H9 (cell line): ENCODE data around the gene IFT80. TPM values are rescaled to one million over a fixed set of nuclear protein-coding genes. Genes with fewer than 3 reads are reported as not detected.

Source experiments
- DNase-seq: peaks from one replicate; pipeline ENCODE4 v3.0.0-alpha.2; 2017
- H2AFZ ChIP-seq: one replicate; pipeline ENCODE4 v1.6.1; 2013; ENCODE audit warnings: mild to moderate bottlenecking, low read length, control low read depth, moderate library complexity
- H2AK5ac ChIP-seq: 2 replicates; pipeline ENCODE4 v1.6.1; 2013; ENCODE audit warnings: low read length, control low read depth, mixed read lengths; ENCODE audit not compliant: insufficient read length
- H2BK120ac ChIP-seq: one replicate; pipeline ENCODE4 v1.6.1; 2013; ENCODE audit warnings: low read depth, mild to moderate bottlenecking, low read length, control low read depth, inconsistent platforms; ENCODE audit not compliant: poor library complexity, severe bottlenecking
- H2BK12ac ChIP-seq: 2 replicates; pipeline ENCODE4 v1.6.1; 2013; ENCODE audit warnings: low read length, control low read depth, mixed read lengths, low read depth; ENCODE audit not compliant: insufficient read length
- H2BK15ac ChIP-seq: 2 replicates; pipeline ENCODE4 v1.6.1; 2013; ENCODE audit warnings: low read depth, low read length, control low read depth
- H2BK20ac ChIP-seq: one replicate; pipeline ENCODE4 v1.6.1; 2013; ENCODE audit warnings: low read depth, mild to moderate bottlenecking, low read length, control low read depth, inconsistent platforms; ENCODE audit not compliant: poor library complexity, severe bottlenecking
- H2BK5ac ChIP-seq: 2 replicates; pipeline ENCODE4 v1.6.1; 2013; ENCODE audit warnings: low read length, control low read depth, mixed read lengths; ENCODE audit not compliant: insufficient read length
- H3K14ac ChIP-seq: 2 replicates; pipeline ENCODE4 v1.6.1; 2013; ENCODE audit warnings: low read length, control low read depth; ENCODE audit not compliant: insufficient read depth
- H3K18ac ChIP-seq: 2 replicates; pipeline ENCODE4 v1.6.1; 2013; ENCODE audit warnings: low read depth, mild to moderate bottlenecking, mixed read lengths, low read length, control low read depth; ENCODE audit not compliant: insufficient read length
- H3K23ac ChIP-seq: 2 replicates; pipeline ENCODE4 v1.6.1; 2013; ENCODE audit warnings: low read length, control low read depth, mixed read lengths, low read depth; ENCODE audit not compliant: insufficient read length
- H3K23me2 ChIP-seq: 2 replicates; pipeline ENCODE4 v1.6.1; 2013; ENCODE audit warnings: low read depth, mild to moderate bottlenecking, mixed read lengths, low read length, control low read depth; ENCODE audit not compliant: insufficient read length, poor library complexity, severe bottlenecking
- H3K27ac ChIP-seq: 2 replicates; pipeline ENCODE4 v1.5.1; 2013; ENCODE audit warnings: low read length, control low read depth, mixed read lengths, low read depth; ENCODE audit not compliant: insufficient read length
- H3K27me3 ChIP-seq: 2 replicates; pipeline ENCODE4 v1.6.1; 2013; ENCODE audit warnings: low read length, control low read depth, inconsistent platforms; ENCODE audit not compliant: insufficient read depth
- H3K4ac ChIP-seq: 2 replicates; pipeline ENCODE4 v1.6.1; 2013; ENCODE audit warnings: low read depth, mild to moderate bottlenecking, control low read depth, inconsistent platforms, low read length, moderate library complexity
- H3K4me1 ChIP-seq: 2 replicates; pipeline ENCODE4 v1.6.1; 2013; ENCODE audit warnings: low read length, control low read depth, inconsistent platforms; ENCODE audit not compliant: insufficient read depth
- H3K4me2 ChIP-seq: 2 replicates; pipeline ENCODE4 v1.6.1; 2013; ENCODE audit warnings: low read length, control low read depth, mixed read lengths; ENCODE audit not compliant: insufficient read length, insufficient read depth
- H3K56ac ChIP-seq: 2 replicates; pipeline ENCODE4 v1.6.1; 2013; ENCODE audit warnings: low read depth, mild to moderate bottlenecking, mixed read lengths, low read length, control low read depth; ENCODE audit not compliant: insufficient read length
- H3K79me1 ChIP-seq: 2 replicates; pipeline ENCODE4 v1.6.1; 2013; ENCODE audit warnings: low read depth, mild to moderate bottlenecking, moderate library complexity, low read length, control low read depth, inconsistent platforms; ENCODE audit not compliant: insufficient read depth, poor library complexity, severe bottlenecking
- H3K79me2 ChIP-seq: 2 replicates; pipeline ENCODE4 v1.6.1; 2013; ENCODE audit warnings: low read length, control low read depth, inconsistent platforms; ENCODE audit not compliant: insufficient read depth
- H3K9ac ChIP-seq: 2 replicates; pipeline ENCODE4 v1.6.1; 2013; ENCODE audit warnings: low read length, control low read depth, mixed read lengths; ENCODE audit not compliant: insufficient read length; ENCODE audit errors: extremely low read depth
- H3K9me3 ChIP-seq: one replicate; pipeline ENCODE4 v1.6.1; 2013; ENCODE audit warnings: low read depth, low read length, inconsistent platforms; ENCODE audit not compliant: control insufficient read depth
- H3T11ph ChIP-seq: one replicate; pipeline ENCODE4 v1.6.1; 2013; ENCODE audit warnings: mild to moderate bottlenecking, low read length, control low read depth, inconsistent platforms
- H4K20me1 ChIP-seq: one replicate; pipeline ENCODE4 v1.6.1; 2013; ENCODE audit not compliant: control insufficient read depth, insufficient read length, insufficient read depth
- H4K5ac ChIP-seq: 2 replicates; pipeline ENCODE4 v1.6.1; 2013; ENCODE audit warnings: low read depth, mild to moderate bottlenecking, mixed read lengths, low read length, control low read depth; ENCODE audit not compliant: insufficient read length
- H4K8ac ChIP-seq: replicated peaks from 2 replicates; pipeline ENCODE4 v1.6.1; 2013; ENCODE audit warnings: low read length, control low read depth, mixed read lengths, low read depth; ENCODE audit not compliant: insufficient read length
- H4K91ac ChIP-seq: 2 replicates; pipeline ENCODE4 v1.6.1; 2013; ENCODE audit warnings: low read depth, mild to moderate bottlenecking, moderate library complexity, mixed read lengths, low read length, control low read depth; ENCODE audit not compliant: insufficient read length
- H3K27ac Mint-ChIP-seq, 3 experiments: 2 replicates in 2 of 3; 3 replicates in 1 of 3; pipeline ENCODE4 v1.8.0; 2020 to 2021; ENCODE audit warnings: mixed read lengths in 3 of 3, mild to moderate bottlenecking in 1 of 3, moderate library complexity in 1 of 3
- H3K27me3 Mint-ChIP-seq: 2 replicates; pipeline ENCODE4 v1.8.0; 2021; ENCODE audit warnings: low read depth, mild to moderate bottlenecking, moderate library complexity, mixed read lengths
- H3K36me3 Mint-ChIP-seq, 3 experiments: 2 replicates in 2 of 3; 3 replicates in 1 of 3; pipeline ENCODE4 v1.8.0; 2020 to 2021; ENCODE audit warnings: low read depth in 3 of 3, mixed read lengths in 3 of 3; ENCODE audit not compliant: insufficient read depth in 1 of 3
- H3K4me1 Mint-ChIP-seq, 2 experiments: 2 replicates each; pipeline ENCODE4 v1.8.0; 2020; ENCODE audit warnings: mixed read lengths in 2 of 2
- H3K4me3 Mint-ChIP-seq, 2 experiments: 2 replicates in 1 of 2; 3 replicates in 1 of 2; pipeline ENCODE4 v1.8.0; 2020 to 2021; ENCODE audit warnings: mild to moderate bottlenecking in 2 of 2, mixed read lengths in 2 of 2, moderate library complexity in 1 of 2
- H3K9me3 Mint-ChIP-seq, 2 experiments: 2 replicates in 1 of 2; 3 replicates in 1 of 2; pipeline ENCODE4 v1.8.0; 2020; ENCODE audit warnings: mild to moderate bottlenecking in 2 of 2, mixed read lengths in 2 of 2, moderate library complexity in 1 of 2
- CTCF ChIP-seq: fragments of 200-600 bp; sonication (generic); conservative IDR thresholded peaks from 3 replicates; pipeline ENCODE4 v1.8.0; 2021; ENCODE audit warnings: antibody characterized with exemption, mild to moderate bottlenecking
- WGBS: extraction: QIAGEN DNeasy Blood & Tissue Kit; methylation state at CpG from one replicate; pipeline ENCODE4 v1.1.7; 2013; ENCODE audit warnings: missing lambda C conversion rate, low lambda C conversion rate, mixed read lengths; ENCODE audit not compliant: insufficient read length; ENCODE audit errors: extremely low coverage; 5-methylcytosine and 5-hydroxymethylcytosine counted together
- total RNA-seq: library from RNA; stranded (reverse); gene quantifications from 2 replicates; pipeline ENCODE4 v1.2.1, GENCODE V29; 2021

The IFT80 gene
- total RNA-seq, 1 experiment from 2014 or later, result 29.0 TPM

DNA sequence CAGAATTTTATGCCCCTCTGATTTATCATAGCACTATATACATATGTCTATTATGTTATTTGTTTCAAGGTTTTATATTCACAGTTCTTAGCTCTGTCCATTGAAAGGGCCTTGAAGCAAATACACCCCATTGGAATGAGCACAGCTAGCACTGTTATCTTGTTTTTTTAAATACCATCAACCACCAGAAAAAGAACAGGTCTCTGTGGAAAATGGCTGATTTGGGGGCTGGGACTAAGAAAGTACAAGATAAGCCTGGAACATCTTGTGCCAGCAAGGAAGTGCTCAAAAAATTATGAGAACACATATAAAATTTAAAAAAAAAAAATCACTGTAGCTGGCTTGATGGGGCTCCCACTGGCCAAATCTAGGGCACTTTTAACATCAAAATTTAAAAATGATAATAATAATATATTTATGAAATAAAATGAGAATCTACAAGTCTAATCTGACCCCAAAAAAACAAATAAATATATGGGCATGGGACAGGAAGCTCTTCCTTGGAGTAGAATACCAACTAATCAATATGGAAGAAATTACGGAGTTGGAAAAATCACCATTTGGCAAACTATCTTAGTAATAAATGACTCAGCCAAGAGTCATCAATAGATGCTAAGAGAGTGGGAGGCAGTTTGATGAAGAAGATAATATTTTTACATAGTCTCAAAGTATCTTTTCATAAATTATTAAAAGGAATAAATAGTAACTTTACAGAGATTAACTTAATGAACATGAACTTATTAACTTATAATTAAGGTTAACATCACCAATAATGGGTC is 20.5 kb downstream of the IFT80 start:
- Histone ChIP-seq H3K18ac (no peak overlapping the region), H3K23ac (no peak overlapping the region), H2AK5ac (no peak overlapping the region), H3K4ac (no peak overlapping the region), H3K4me1 (no peaks in the 10 kb centered on the region; the same call in 1 of the 2 replicates), H3K9ac (no peak overlapping the region), H4K8ac (no peak overlapping the region), H3K79me2 (no peaks in the 10 kb centered on the region), H2BK12ac (no peak overlapping the region), H4K20me1 (no peaks in the 10 kb centered on the region), H2BK120ac (no peak overlapping the region), H3K23me2 (no peaks in the 10 kb centered on the region), H2BK15ac (no peak overlapping the region), H3K79me1 (no peaks in the 10 kb centered on the region), H3K4me2 (no peak overlapping the region), H2BK5ac (no peak overlapping the region), H3K56ac (no peak overlapping the region), H4K91ac (no peak overlapping the region), H2AFZ (no peak overlapping the region), H3K27me3 (no peaks in the 10 kb centered on the region), H4K5ac (no peak overlapping the region), H2BK20ac (no peak overlapping the region), H3K9me3 (no peaks in the 10 kb centered on the region), H3K14ac (no peak overlapping the region), H3T11ph (no peak overlapping the region), H3K27ac (no peak overlapping the region)
- no peak for DNase-seq
- H3K9me3 Mint-ChIP-seq, result peaks cover 5 to 6% of the 10 kb centered on the region in 2 experiments; a peak in 4 of 5 replicates
- H3K4me1 Mint-ChIP-seq, result peaks cover 12 to 13% of the 10 kb centered on the region in 2 experiments
- H3K27me3 Mint-ChIP-seq, result no peaks in the 10 kb centered on the region
- H3K27ac Mint-ChIP-seq, result no peak overlapping the region
- peaks cover 13 to 21% (median 14%) of the 10 kb centered on the region in 3 experiments for H3K36me3 Mint-ChIP-seq
- no CpG with 5 or more reads among the region's 1 CpG for WGBS
- no peak overlapping the region for H3K4me3 Mint-ChIP-seq
- TF ChIP-seq CTCF, result no peak
